Measurements from ENCODE around the gene CATSPERZ. TPM values are rescaled to one million over a fixed set of nuclear protein-coding genes. Genes with fewer than 3 reads are reported as not detected.
A peak's percentile ranks its signal among the peaks of the same experiment; 100 is the strongest.

Gene CATSPERZ
- total and polyA plus RNA-seq, 5 donors, result 0.14 TPM; not detected in 4

DNA sequence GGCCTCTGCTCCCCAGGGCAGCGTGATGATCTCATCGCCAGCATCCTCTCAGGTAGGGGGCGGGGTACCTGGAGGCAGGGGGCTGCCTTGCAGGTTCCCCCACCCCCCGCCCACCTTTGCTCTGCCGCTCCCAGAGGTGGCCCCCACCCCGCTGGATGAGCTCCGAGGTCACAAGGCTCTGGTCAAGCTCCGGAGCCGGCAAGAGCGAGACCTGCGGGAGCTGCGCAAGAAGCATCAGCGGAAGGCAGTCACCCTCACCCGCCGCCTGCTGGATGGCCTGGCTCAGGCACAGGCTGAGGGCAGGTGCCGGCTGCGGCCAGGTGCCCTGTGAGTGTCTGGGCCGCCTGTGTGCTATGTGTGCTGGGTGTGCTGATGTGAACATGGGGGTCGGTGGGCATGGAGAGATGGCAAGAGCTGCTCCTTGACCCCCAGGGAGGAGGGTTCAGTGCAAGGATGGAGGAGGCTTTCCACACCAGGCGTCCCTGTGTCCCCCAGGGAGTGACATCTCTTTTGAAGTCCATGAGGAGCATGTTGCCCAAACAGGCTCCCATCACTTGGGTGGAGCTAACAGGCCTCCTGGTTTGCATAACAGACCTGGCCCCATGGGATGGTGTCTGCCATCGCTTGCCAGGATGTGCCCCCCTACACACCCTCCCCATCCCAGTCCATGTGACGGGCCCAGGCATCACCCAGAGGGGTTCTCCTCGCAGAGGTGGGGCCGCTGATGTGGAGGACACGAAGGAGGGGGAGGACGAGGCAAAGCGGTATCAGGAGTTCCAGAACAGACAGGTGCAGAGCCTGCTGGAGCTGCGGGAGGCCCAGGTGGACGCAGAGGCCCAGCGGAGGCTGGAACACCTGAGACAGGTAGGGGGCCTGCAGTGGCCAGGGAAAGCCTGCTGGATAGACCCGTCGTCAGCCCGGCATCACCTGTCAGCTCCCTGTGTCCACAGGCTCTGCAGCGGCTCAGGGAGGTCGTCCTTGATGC lies 34.7 kb upstream of the CATSPERZ start:
- ATAC-seq (no peak), DNase-seq (peak in 2 of 3 donors; percentile 61)
- intact Hi-C loops (cut with DNase I), result no loop called here
- Histone ChIP-seq H3K27me3 (ENCODE audit: control insufficient read depth, insufficient read depth) (no peaks in the 10 kb centered on the region), H3K27ac (ENCODE audit: low read length) (no peak overlapping the region), H3K4me1 (ENCODE audit: control insufficient read depth, insufficient read depth, low read length) (no peaks in the 10 kb centered on the region), H3K4me3 (ENCODE audit: low read length) (no peak overlapping the region), H3K9me3 (ENCODE audit: control insufficient read depth, low read length) (no peaks in the 10 kb centered on the region)
- WGBS, result 93% methylated on average over 35 of the region's 35 CpGs

- no peak overlapping the region for H3K27ac ChIP-seq (ENCODE audit: low read length)
Measured at GRCh38 chr11:64266339-64266738, 33.8 kb upstream of the CATSPERZ start.

DNA sequence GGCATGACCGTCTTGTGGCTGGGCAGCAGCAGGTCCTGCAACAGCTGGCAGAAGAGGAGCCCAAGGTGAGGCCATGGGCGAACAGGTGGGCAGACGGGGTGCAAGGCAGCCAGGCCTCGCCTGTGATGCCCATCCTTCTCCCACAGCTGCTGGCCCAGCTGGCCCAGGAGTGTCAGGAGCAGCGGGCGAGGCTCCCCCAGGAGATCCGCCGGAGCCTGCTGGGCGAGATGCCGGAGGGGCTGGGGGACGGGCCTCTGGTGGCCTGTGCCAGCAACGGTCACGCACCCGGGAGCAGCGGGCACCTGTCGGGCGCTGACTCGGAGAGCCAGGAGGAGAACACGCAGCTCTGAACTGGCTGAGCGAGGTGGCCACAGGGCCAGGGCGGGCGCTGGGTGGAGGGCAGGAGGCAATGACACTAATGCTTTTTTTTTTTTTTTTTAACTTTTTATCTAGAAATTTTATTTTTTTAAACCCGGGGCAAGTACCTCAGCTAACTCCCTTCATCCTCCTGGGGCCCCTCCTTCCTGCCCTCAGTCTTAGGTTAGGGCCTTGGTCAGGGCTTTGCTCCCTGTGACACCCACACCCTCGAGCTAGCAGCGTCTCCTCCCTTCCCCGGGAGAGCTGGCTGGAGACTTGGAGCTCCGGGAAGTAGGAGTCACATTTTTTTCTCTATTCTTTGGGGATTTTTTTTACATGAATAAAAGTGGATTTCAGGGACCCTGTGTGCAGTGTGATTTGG lies 32.8 kb upstream of the CATSPERZ start:
- ATAC-seq (no peak), DNase-seq (peak in 2 of 3 donors; percentile 77 to 83)
- H3K27ac ChIP-seq (ENCODE audit: low read length), result peak overlapping the region; percentile 87
- H3K4me1 ChIP-seq (ENCODE audit: control insufficient read depth, insufficient read depth, low read length), result no peaks in the 10 kb centered on the region
- no peaks in the 10 kb centered on the region for H3K9me3 ChIP-seq (ENCODE audit: control insufficient read depth, low read length)
- intact Hi-C loops (cut with DNase I), result no loop called here
- no peaks in the 10 kb centered on the region for H3K27me3 ChIP-seq (ENCODE audit: control insufficient read depth, insufficient read depth)
- H3K4me3 ChIP-seq (ENCODE audit: low read length), result no peak overlapping the region
- WGBS, result 74% methylated on average over 27 of the region's 27 CpGs

More at GRCh38 chr11:64266339-64266738, 33.8 kb upstream of the CATSPERZ start:
- intact Hi-C loops (cut with DNase I), result no loop called here
- H3K27me3 ChIP-seq (ENCODE audit: control insufficient read depth, insufficient read depth), result no peaks in the 10 kb centered on the region
- no peaks in the 10 kb centered on the region for H3K4me1 ChIP-seq (ENCODE audit: control insufficient read depth, insufficient read depth, low read length)
- no peaks in the 10 kb centered on the region for H3K9me3 ChIP-seq (ENCODE audit: control insufficient read depth, low read length)
- DNase-seq (peak in 2 of 3 donors; percentile 71 to 72), ATAC-seq (no peak)
- 90% methylated on average over 15 of the region's 15 CpGs for whole genome bisulfite sequencing
- H3K4me3 ChIP-seq (ENCODE audit: low read length), result no peak overlapping the region

- Histone ChIP-seq H3K4me3 (ENCODE audit: low read length) (peak overlapping the region; percentile 46), H3K27me3 (ENCODE audit: control insufficient read depth, insufficient read depth) (no peaks in the 10 kb centered on the region), H3K4me1 (ENCODE audit: control insufficient read depth, insufficient read depth, low read length) (no peaks in the 10 kb centered on the region), H3K9me3 (ENCODE audit: control insufficient read depth, low read length) (no peaks in the 10 kb centered on the region), H3K27ac (ENCODE audit: low read length) (peak overlapping the region; percentile 87)
- peak; percentile 3 to 26 for ATAC-seq
- DNase-seq, result peak; percentile 88 to 94 (median 92)
- 26% methylated on average over 23 of the region's 23 CpGs for WGBS
- intact Hi-C loops (cut with DNase I), result no loop called here
Measured at GRCh38 chr11:64268025-64268892, 31.9 kb upstream of the CATSPERZ start.

- peak overlapping the region; percentile 46 for H3K4me3 ChIP-seq (ENCODE audit: low read length)
- no peaks in the 10 kb centered on the region for H3K9me3 ChIP-seq (ENCODE audit: control insufficient read depth, low read length)
- H3K27ac ChIP-seq (ENCODE audit: low read length), result peak overlapping the region; percentile 87
- intact Hi-C loops (cut with DNase I), result no loop called here
- WGBS, result under 1% methylated on average over 34 of the region's 34 CpGs
- DNase-seq (peak; percentile 82 to 88 (median 88)), ATAC-seq (peak; percentile 12 to 38)
- no peaks in the 10 kb centered on the region for H3K27me3 ChIP-seq (ENCODE audit: control insufficient read depth, insufficient read depth)
- H3K4me1 ChIP-seq (ENCODE audit: control insufficient read depth, insufficient read depth, low read length), result no peaks in the 10 kb centered on the region
Measured at GRCh38 chr11:64268893-64269539, 31.1 kb upstream of the CATSPERZ start.

- peak; percentile 97 to 99 (median 99) for DNase-seq
- Histone ChIP-seq H3K27ac (ENCODE audit: low read length) (peak overlapping the region; percentile 99), H3K9me3 (ENCODE audit: control insufficient read depth, low read length) (no peaks in the 10 kb centered on the region), H3K27me3 (ENCODE audit: control insufficient read depth, insufficient read depth) (no peaks in the 10 kb centered on the region), H3K4me1 (ENCODE audit: control insufficient read depth, insufficient read depth, low read length) (no peaks in the 10 kb centered on the region), H3K4me3 (ENCODE audit: low read length) (peak overlapping the region; percentile 69)
- ATAC-seq, result peak; percentile 87 to 92
- WGBS, result under 1% methylated on average over 58 of the region's 58 CpGs
- intact Hi-C loops (cut with DNase I), result no loop called here
Measured at GRCh38 chr11:64269540-64270220, 30.5 kb upstream of the CATSPERZ start.

DNA sequence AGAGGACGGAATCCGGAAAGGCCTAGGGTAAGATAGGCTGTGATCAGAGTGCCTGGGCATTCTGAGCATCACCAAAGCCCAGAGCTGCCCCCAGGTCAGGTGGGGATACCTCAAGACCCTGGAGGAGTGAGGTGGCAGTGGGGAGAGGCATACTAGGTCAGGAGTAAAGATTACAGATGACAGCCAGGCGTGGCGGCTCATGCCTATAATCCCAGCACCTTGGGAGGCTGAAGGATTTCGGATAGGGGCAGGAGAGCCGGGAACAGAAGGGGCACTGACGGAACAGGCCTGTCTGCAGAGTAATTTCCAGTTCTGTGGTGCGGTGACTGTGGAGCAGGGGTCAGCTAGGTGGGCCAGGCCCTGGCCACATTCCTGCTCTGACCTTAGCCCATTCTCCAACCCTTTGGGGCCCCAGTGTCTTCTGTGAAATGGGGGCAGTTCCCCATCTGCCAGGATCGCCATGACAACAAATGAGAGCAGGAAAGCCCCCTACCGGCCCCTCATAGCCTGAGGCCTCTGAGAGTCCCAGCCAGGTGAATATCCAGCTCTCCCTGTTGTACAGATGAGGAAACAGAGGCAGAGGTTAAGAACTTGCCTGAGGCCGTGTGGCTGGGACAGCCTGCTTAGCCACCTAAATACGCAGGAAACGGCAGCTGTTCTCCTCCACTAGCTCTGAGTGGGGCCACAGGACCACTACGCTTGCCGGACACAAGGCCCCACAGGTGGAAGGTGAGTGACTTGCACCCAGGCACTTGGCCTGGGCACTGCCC lies 24.9 kb upstream of the CATSPERZ start:
- DNase-seq (peak in 1 of 3 donors; percentile 39), ATAC-seq (no peak)
- intact Hi-C loops (cut with DNase I), result no loop called here
- Histone ChIP-seq H3K27me3 (ENCODE audit: control insufficient read depth, insufficient read depth) (no peaks in the 10 kb centered on the region), H3K4me1 (ENCODE audit: control insufficient read depth, insufficient read depth, low read length) (no peaks in the 10 kb centered on the region), H3K27ac (ENCODE audit: low read length) (no peak overlapping the region), H3K4me3 (ENCODE audit: low read length) (no peak overlapping the region), H3K9me3 (ENCODE audit: control insufficient read depth, low read length) (no peaks in the 10 kb centered on the region)
- 89% methylated on average over 15 of the region's 15 CpGs for WGBS

- intact Hi-C loops (cut with DNase I), result no loop called here
- no peak for ATAC-seq
- 89% methylated on average over 2 of the region's 2 CpGs for WGBS
Measured at GRCh38 chr11:64275841-64276240, 24.3 kb upstream of the CATSPERZ start.

GRCh38 chr11:64276653-64277431 lies 23.3 kb upstream of the CATSPERZ start:
- Histone ChIP-seq H3K27ac (ENCODE audit: low read length) (no peak overlapping the region), H3K27me3 (ENCODE audit: control insufficient read depth, insufficient read depth) (no peaks in the 10 kb centered on the region), H3K4me1 (ENCODE audit: control insufficient read depth, insufficient read depth, low read length) (peaks cover under 1% of the 10 kb centered on the region), H3K4me3 (ENCODE audit: low read length) (no peak overlapping the region), H3K9me3 (ENCODE audit: control insufficient read depth, low read length) (no peaks in the 10 kb centered on the region)
- ATAC-seq (peak; percentile 15 to 29), DNase-seq (peak in 2 of 3 donors; percentile 52 to 59)
- 77% methylated on average over 17 of the region's 17 CpGs for WGBS
- intact Hi-C loops (cut with DNase I), result no loop called here

More at GRCh38 chr11:64275841-64276240, 24.3 kb upstream of the CATSPERZ start:
- H3K9me3 ChIP-seq (ENCODE audit: control insufficient read depth, low read length), result no peaks in the 10 kb centered on the region
- H3K27me3 ChIP-seq (ENCODE audit: control insufficient read depth, insufficient read depth), result no peaks in the 10 kb centered on the region
- H3K4me3 ChIP-seq (ENCODE audit: low read length), result no peak overlapping the region
- no peak overlapping the region for H3K27ac ChIP-seq (ENCODE audit: low read length)
- no peak for DNase-seq
- no peaks in the 10 kb centered on the region for H3K4me1 ChIP-seq (ENCODE audit: control insufficient read depth, insufficient read depth, low read length)

Measured in right cardiac atrium (tissue), 5 donors.